Erythroblast (primary cell): Measurements from ENCODE around the gene FUZ.

Experiments
- GATA1 ChIP-seq: IDR thresholded peaks from 2 replicates; pipeline ENCODE4 v1.6.1; 2011; ENCODE audit warnings: low read depth, mild to moderate bottlenecking, control low read depth, low read length, moderate library complexity
- POLR2A ChIP-seq: IDR thresholded peaks from 2 replicates; pipeline ENCODE4 v1.6.1; 2011; ENCODE audit warnings: mild to moderate bottlenecking, low read length

GRCh38 chr19:49862391-49863253 is 49.5 kb upstream of the FUZ start:
- TF ChIP-seq POLR2A (no peak), GATA1 (no peak)
